Endothelial cell of umbilical vein (primary cell): ENCODE results near the gene ARL2BP.

Experiments used
- EZH2 ChIP-seq: IDR thresholded peaks from 2 replicates; pipeline ENCODE4 v1.6.1; 2012; ENCODE audit warnings: borderline replicate concordance, low read depth, mild to moderate bottlenecking, moderate library complexity, low read length, inconsistent platforms; ENCODE audit not compliant: severe bottlenecking
- JUN ChIP-seq: IDR thresholded peaks from 2 replicates; pipeline ENCODE4 v1.6.1; 2011; ENCODE audit warnings: borderline replicate concordance, low read depth; ENCODE audit not compliant: insufficient read length, insufficient read depth
- POLR2A ChIP-seq: IDR thresholded peaks from 2 replicates; pipeline ENCODE4 v1.6.1; 2012; ENCODE audit warnings: low read depth, mild to moderate bottlenecking, control low read depth, low read length
- TF ChIP-seq, protein P1 (sequence below), 2 donors: IDR thresholded peaks; 1 replicate in 1 of 2; 2 replicates in 1 of 2; pipeline ENCODE4 v1.5.1; 2011; ENCODE audit warnings: low read length in 2 of 2, mild to moderate bottlenecking in 2 of 2, moderate library complexity in 2 of 2, control low read depth in 1 of 2, inconsistent platforms in 1 of 2, low read depth in 1 of 2; ENCODE audit not compliant: insufficient read depth in 1 of 2; ENCODE audit errors: extremely low read depth in 1 of 2

DNA sequence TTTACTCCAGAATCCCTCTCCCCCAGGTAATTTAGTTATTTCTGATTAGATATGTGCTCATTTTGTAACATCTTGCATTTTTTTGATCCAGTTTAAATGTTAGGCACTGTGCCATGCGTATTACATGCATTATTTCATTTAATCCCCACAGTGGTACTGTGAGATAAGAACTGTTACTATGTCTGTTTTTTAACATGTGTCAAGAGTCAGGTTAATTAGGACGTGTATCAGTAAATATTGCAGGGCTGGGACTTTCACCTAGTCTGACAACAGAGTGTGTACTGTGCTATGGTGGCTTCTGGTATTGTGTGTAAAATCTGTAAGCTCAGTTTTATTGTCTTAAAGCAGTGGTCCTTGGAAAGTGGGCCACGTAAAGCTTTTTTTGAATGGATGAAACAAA lies 48.3 kb upstream of the ARL2BP start:
- TF ChIP-seq, protein P1, sequence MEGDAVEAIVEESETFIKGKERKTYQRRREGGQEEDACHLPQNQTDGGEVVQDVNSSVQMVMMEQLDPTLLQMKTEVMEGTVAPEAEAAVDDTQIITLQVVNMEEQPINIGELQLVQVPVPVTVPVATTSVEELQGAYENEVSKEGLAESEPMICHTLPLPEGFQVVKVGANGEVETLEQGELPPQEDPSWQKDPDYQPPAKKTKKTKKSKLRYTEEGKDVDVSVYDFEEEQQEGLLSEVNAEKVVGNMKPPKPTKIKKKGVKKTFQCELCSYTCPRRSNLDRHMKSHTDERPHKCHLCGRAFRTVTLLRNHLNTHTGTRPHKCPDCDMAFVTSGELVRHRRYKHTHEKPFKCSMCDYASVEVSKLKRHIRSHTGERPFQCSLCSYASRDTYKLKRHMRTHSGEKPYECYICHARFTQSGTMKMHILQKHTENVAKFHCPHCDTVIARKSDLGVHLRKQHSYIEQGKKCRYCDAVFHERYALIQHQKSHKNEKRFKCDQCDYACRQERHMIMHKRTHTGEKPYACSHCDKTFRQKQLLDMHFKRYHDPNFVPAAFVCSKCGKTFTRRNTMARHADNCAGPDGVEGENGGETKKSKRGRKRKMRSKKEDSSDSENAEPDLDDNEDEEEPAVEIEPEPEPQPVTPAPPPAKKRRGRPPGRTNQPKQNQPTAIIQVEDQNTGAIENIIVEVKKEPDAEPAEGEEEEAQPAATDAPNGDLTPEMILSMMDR (IDR thresholded peaks at IDR 0.05; ENCODE audit: extremely low read depth in 1 of 2, insufficient read depth in 1 of 2, low read depth in 1 of 2, low read length in 2 of 2): no peak
- no peak for TF ChIP-seq EZH2
- no peak for TF ChIP-seq POLR2A
- no peak for TF ChIP-seq JUN
